ENCODE data around the gene RBP5.
A peak's percentile ranks its signal among the peaks of the same experiment; 100 is the strongest.

RBP5 gene

DNA sequence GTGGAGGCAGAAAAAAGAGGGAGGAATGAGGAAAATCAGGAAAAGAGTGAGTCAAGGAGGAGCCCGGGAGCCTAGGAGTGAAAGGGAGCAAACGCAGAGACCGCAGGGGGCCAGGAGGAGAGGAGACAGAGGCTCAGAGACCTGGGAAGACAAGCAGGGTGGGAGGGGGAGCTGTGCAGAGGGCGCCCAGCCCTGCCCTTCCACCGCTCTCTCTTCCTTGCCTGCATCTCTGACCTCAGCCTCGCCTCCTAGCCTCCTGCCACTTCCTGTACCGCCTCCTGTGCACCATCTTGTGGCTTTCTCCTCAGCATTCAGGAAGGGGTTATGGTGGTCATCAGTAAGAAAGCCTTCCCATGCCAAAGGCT is 2.8 kb upstream of the RBP5 start:
- CTCF ChIA-PET, result interaction anchor here (1.4 kb wide), 1 partner anchor 13 kb away, joined by 3 read pairs; no protein-coding TSS in a partner anchor
- H3K4me3 ChIP-seq (ENCODE audit: low read depth, low read length), result peak overlapping the region; percentile 79

More for the DNA sequence above, 2.8 kb upstream of the RBP5 start:
- H3K9me3 ChIP-seq (ENCODE audit: control insufficient read depth, insufficient read depth, low read depth, low read length), result no peaks in the 10 kb centered on the region
- POLR2A ChIA-PET, result no interaction called here
- peaks cover 3% of the 10 kb centered on the region; the same call in 1 of the 2 replicates for H3K4me1 ChIP-seq (ENCODE audit: control insufficient read depth, insufficient read depth, low read length)
- peaks cover 3 to 38% of the 10 kb centered on the region in 2 experiments; a peak in 2 of 3 replicates for H3K36me3 ChIP-seq (ENCODE audit: control insufficient read depth in 2 of 2, insufficient read depth in 1 of 2, low read length in 2 of 2)
- TF ChIP-seq SP3 (tag by site-specific recombination; IDR thresholded peaks at IDR 0.05) (0 out of 2 replicates have a peak, but pooled peaks have one; percentile 44), ZNF707 (tag by site-specific recombination; IDR thresholded peaks at IDR 0.05) (no peak), GLIS1 (tag by site-specific recombination; IDR thresholded peaks at IDR 0.05) (peak; percentile 82), ZSCAN16 (tag by site-specific recombination; IDR thresholded peaks at IDR 0.05) (no peak), ZSCAN23 (tag by site-specific recombination; IDR thresholded peaks at IDR 0.05) (no peak), GLIS2 (tag by site-specific recombination; IDR thresholded peaks at IDR 0.05) (peak; percentile 55), ZIC2 (tag by site-specific recombination; IDR thresholded peaks at IDR 0.05) (no peak), PRDM2 (tag by site-specific recombination; IDR thresholded peaks at IDR 0.05; ENCODE audit: borderline replicate concordance) (0 out of 2 replicates have a peak, but pooled peaks have one; percentile 35), ZNF843 (tag by site-specific recombination; IDR thresholded peaks at IDR 0.05) (0 out of 2 replicates have a peak, but pooled peaks have one; percentile 3), KLF17 (tag by site-specific recombination; IDR thresholded peaks at IDR 0.05) (0 out of 2 replicates have a peak, but pooled peaks have one; percentile 3), ZNF266 (tag by site-specific recombination; IDR thresholded peaks at IDR 0.05; ENCODE audit: low read depth) (0 out of 2 replicates have a peak, but pooled peaks have one; percentile 24), ZNF366 (tag by site-specific recombination; conservative IDR thresholded peaks at IDR 0.05) (peak; percentile 8; the same call in 1 of the 2 replicates)
- TF ChIP-seq, protein P1, sequence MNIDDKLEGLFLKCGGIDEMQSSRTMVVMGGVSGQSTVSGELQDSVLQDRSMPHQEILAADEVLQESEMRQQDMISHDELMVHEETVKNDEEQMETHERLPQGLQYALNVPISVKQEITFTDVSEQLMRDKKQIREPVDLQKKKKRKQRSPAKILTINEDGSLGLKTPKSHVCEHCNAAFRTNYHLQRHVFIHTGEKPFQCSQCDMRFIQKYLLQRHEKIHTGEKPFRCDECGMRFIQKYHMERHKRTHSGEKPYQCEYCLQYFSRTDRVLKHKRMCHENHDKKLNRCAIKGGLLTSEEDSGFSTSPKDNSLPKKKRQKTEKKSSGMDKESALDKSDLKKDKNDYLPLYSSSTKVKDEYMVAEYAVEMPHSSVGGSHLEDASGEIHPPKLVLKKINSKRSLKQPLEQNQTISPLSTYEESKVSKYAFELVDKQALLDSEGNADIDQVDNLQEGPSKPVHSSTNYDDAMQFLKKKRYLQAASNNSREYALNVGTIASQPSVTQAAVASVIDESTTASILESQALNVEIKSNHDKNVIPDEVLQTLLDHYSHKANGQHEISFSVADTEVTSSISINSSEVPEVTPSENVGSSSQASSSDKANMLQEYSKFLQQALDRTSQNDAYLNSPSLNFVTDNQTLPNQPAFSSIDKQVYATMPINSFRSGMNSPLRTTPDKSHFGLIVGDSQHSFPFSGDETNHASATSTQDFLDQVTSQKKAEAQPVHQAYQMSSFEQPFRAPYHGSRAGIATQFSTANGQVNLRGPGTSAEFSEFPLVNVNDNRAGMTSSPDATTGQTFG (tag by site-specific recombination; IDR thresholded peaks at IDR 0.05; ENCODE audit: borderline replicate concordance), result peak; percentile 36; the same call in 1 of the 2 replicates
- TF ChIP-seq, protein P2, sequence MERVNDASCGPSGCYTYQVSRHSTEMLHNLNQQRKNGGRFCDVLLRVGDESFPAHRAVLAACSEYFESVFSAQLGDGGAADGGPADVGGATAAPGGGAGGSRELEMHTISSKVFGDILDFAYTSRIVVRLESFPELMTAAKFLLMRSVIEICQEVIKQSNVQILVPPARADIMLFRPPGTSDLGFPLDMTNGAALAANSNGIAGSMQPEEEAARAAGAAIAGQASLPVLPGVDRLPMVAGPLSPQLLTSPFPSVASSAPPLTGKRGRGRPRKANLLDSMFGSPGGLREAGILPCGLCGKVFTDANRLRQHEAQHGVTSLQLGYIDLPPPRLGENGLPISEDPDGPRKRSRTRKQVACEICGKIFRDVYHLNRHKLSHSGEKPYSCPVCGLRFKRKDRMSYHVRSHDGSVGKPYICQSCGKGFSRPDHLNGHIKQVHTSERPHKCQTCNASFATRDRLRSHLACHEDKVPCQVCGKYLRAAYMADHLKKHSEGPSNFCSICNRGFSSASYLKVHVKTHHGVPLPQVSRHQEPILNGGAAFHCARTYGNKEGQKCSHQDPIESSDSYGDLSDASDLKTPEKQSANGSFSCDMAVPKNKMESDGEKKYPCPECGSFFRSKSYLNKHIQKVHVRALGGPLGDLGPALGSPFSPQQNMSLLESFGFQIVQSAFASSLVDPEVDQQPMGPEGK (tag by site-specific recombination; IDR thresholded peaks at IDR 0.05), result peak; percentile 49; the same call in 1 of the 2 replicates
- no peak overlapping the region for H3K27ac ChIP-seq (ENCODE audit: extremely low read depth, low read depth, low read length)
